RWPE2 (cell line): ENCODE measurements around the gene PRR7.

ENCODE experiments used
- ATAC-seq: fragments of 200-7000 bp; cut with Tn5 transposase; 3 replicates; pipeline ENCODE4 v1.9.1; 2021; ENCODE audit warnings: low read depth
- DNase-seq: peaks from one replicate; pipeline ENCODE4 v3.0.0-alpha.2; 2020; ENCODE audit warnings: low spot score
- H3K27ac ChIP-seq: fragments of 450-650 bp; 2 replicates; pipeline ENCODE4 v1.5.1; 2017; ENCODE audit warnings: mild to moderate bottlenecking; ENCODE audit not compliant: poor library complexity, severe bottlenecking
- H3K27me3 ChIP-seq: fragments of 250-450 bp; sonication (Bioruptor Pico); 2 replicates; pipeline ENCODE4 v1.5.1; 2021; ENCODE audit warnings: mild to moderate bottlenecking, moderate library complexity; ENCODE audit not compliant: insufficient read depth, poor library complexity, severe bottlenecking
- H3K36me3 ChIP-seq: fragments of 250-450 bp; sonication (Bioruptor Pico); 2 replicates; pipeline ENCODE4 v1.5.1; 2020; ENCODE audit warnings: low read depth, mild to moderate bottlenecking, moderate library complexity
- H3K4me1 ChIP-seq: fragments of 250-450 bp; sonication (Bioruptor Pico); 2 replicates; pipeline ENCODE4 v1.5.1; 2021; ENCODE audit warnings: mild to moderate bottlenecking, moderate library complexity; ENCODE audit not compliant: insufficient read depth, poor library complexity, severe bottlenecking
- H3K4me3 ChIP-seq: fragments of 250-450 bp; sonication (Bioruptor Pico); 2 replicates; pipeline ENCODE4 v1.5.1; 2021; ENCODE audit warnings: mild to moderate bottlenecking, moderate library complexity; ENCODE audit not compliant: severe bottlenecking
- H3K9me3 ChIP-seq: fragments of 250-450 bp; sonication (Bioruptor Pico); 2 replicates; pipeline ENCODE4 v1.5.1; 2021; ENCODE audit warnings: mild to moderate bottlenecking, moderate library complexity; ENCODE audit not compliant: severe bottlenecking
- CTCF ChIP-seq: fragments of 450-650 bp; IDR thresholded peaks from one replicate; pipeline ENCODE4 v1.5.1; 2017; ENCODE audit warnings: mild to moderate bottlenecking, moderate library complexity; ENCODE audit not compliant: poor library complexity, severe bottlenecking

PRR7 gene

GRCh38 chr5:177455036-177455660 lies 8.5 kb downstream of the PRR7 start:
- peak overlapping the region; percentile 77 for H3K27ac ChIP-seq
- H3K4me3 ChIP-seq, result peak overlapping the region; percentile 56
- no peaks in the 10 kb centered on the region for H3K27me3 ChIP-seq
- H3K36me3 ChIP-seq, result peaks cover 25% of the 10 kb centered on the region
- no peak for DNase-seq
- H3K9me3 ChIP-seq, result no peaks in the 10 kb centered on the region
- H3K4me1 ChIP-seq, result no peaks in the 10 kb centered on the region
- TF ChIP-seq CTCF, result peak; percentile 41
- peak; percentile 44 for ATAC-seq

GRCh38 chr5:177455661-177456590 lies 9.3 kb downstream of the PRR7 start:
- Histone ChIP-seq H3K4me3 (peak overlapping the region; percentile 56), H3K27ac (peak overlapping the region; percentile 77), H3K4me1 (no peaks in the 10 kb centered on the region), H3K9me3 (no peaks in the 10 kb centered on the region), H3K36me3 (peaks cover 25% of the 10 kb centered on the region), H3K27me3 (no peaks in the 10 kb centered on the region)
- ATAC-seq (peak; percentile 34), DNase-seq (peak; percentile 96)
- peak; percentile 94 for TF ChIP-seq CTCF

GRCh38 chr5:177456591-177456964 lies 10.0 kb downstream of the PRR7 start:
- ATAC-seq, result no peak
- peak; percentile 78 for TF ChIP-seq CTCF
- Histone ChIP-seq H3K4me1 (no peaks in the 10 kb centered on the region), H3K36me3 (peaks cover 25% of the 10 kb centered on the region), H3K27ac (peak overlapping the region; percentile 77), H3K4me3 (no peak overlapping the region), H3K9me3 (no peaks in the 10 kb centered on the region), H3K27me3 (no peaks in the 10 kb centered on the region)
- DNase-seq, result no peak

GRCh38 chr5:177456976-177457851 lies 10.6 kb downstream of the PRR7 start:
- no peak for TF ChIP-seq CTCF
- peak; percentile 66 for ATAC-seq
- no peak overlapping the region for H3K4me3 ChIP-seq

More at GRCh38 chr5:177456976-177457851, 10.6 kb downstream of the PRR7 start:
- DNase-seq, result peak; percentile 99
- H3K27me3 ChIP-seq, result no peaks in the 10 kb centered on the region
- peaks cover 25% of the 10 kb centered on the region for H3K36me3 ChIP-seq
- peak overlapping the region; percentile 77 for H3K27ac ChIP-seq
- no peaks in the 10 kb centered on the region for H3K4me1 ChIP-seq
- H3K9me3 ChIP-seq, result no peaks in the 10 kb centered on the region
